ENCODE data around the gene PTPRF.

- TF ChIP-seq EZH2 (IDR thresholded peaks at IDR 0.05; ENCODE audit: borderline replicate concordance, low read length) (no peak), CTCF (conservative IDR thresholded peaks at IDR 0.05 in 1 of 2, IDR thresholded peaks at IDR 0.05 in 1 of 2; ENCODE audit: extremely low read depth in 1 of 2, insufficient read depth in 1 of 2, low read depth in 1 of 2, low read length in 2 of 2) (no peak)
Measured at GRCh38 chr1:43531906-43532584, 1.4 kb downstream of the PTPRF start.

Measured in mammary epithelial cell (primary cell).